HepG2 (cell line): Measurements from ENCODE around the gene LMNTD1. TPM values are rescaled to one million over a fixed set of nuclear protein-coding genes. Genes with fewer than 3 reads are reported as not detected.

Experiments used
- ATAC-seq: fragments of 200-7000 bp; cut with Tn5 transposase; 3 replicates; pipeline ENCODE4 v1.9.1; 2020; ENCODE audit warnings: mild to moderate bottlenecking, moderate library complexity
- BruUV-seq: library from RNA; stranded (reverse); fragments of 400-500 nt; replicated peaks from 2 replicates; lab custom pipeline; 2021; lab: Mats Ljungman, UMichigan
- CTCF ChIA-PET: fragments of 300-600 bp; formaldehyde crosslinking; extraction: SDS; loops from one replicate; lab custom pipeline; 2021; ENCODE audit warnings: low total read pairs, inconsistent platforms, low intra/inter-chr PET ratio; lab: Yijun Ruan, JAX
- POLR2A ChIA-PET: fragments of 350-600 bp; sonication (Branson Sonifier 250); formaldehyde crosslinking; loops from one replicate; lab custom pipeline; 2020; ENCODE audit warnings: antibody characterized with exemption, inconsistent platforms; lab: Yijun Ruan, JAX
- DNase-seq: peaks from one replicate; pipeline ENCODE4 v3.0.0-alpha.2; 2015; ENCODE audit warnings: low spot score
- FAIRE-seq: peaks from 3 replicates; lab custom pipeline; 2011; peaks lifted over from hg19 to GRCh38; lab: Jason Lieb, UNC
- H2AFZ ChIP-seq: one replicate; pipeline ENCODE4 v1.6.1; 2011; ENCODE audit warnings: low read length, inconsistent platforms
- H3K27ac ChIP-seq: fragments of 300-600 bp; 3 replicates; pipeline ENCODE4 v1.8.0; 2011; ENCODE audit warnings: mixed run types, mild to moderate bottlenecking, mixed read lengths, low read length, inconsistent platforms; ENCODE audit not compliant: insufficient read depth; ENCODE audit errors: extremely low read length
- H3K27me3 ChIP-seq, 2 experiments: fragments of 200-600 bp in 1 of 2; 2 replicates in 1 of 2; 3 replicates in 1 of 2; pipeline versions ENCODE4 v1.6.0 to v1.8.0; 2011; ENCODE audit warnings: low read length in 2 of 2, mild to moderate bottlenecking in 2 of 2, moderate library complexity in 2 of 2, inconsistent platforms in 1 of 2; ENCODE audit not compliant: insufficient read depth in 2 of 2, control insufficient read depth in 1 of 2
- H3K36me3 ChIP-seq, 2 experiments: fragments of 200-600 bp in 1 of 2; replicated peaks in 1 of 2; 2 replicates in 1 of 2; 3 replicates in 1 of 2; pipeline versions ENCODE4 v1.5.1 to v1.8.0; 2011; ENCODE audit warnings: low read length in 2 of 2, inconsistent platforms in 1 of 2; ENCODE audit not compliant: insufficient read depth in 2 of 2, control insufficient read depth in 1 of 2
- H3K4me1 ChIP-seq: 2 replicates; pipeline ENCODE4 v1.5.1; 2012; ENCODE audit warnings: low read length, inconsistent platforms; ENCODE audit not compliant: insufficient read depth
- H3K4me2 ChIP-seq: 2 replicates; pipeline ENCODE4 v1.6.0; 2011; ENCODE audit warnings: low read depth, low read length, inconsistent platforms
- H3K4me3 ChIP-seq, 3 experiments: fragments of 200-600 bp in 1 of 3; sonication (generic), shearing (Covaris generic) in 1 of 3; replicated peaks in 1 of 3; 2 replicates each; pipeline ENCODE4 v1.5.1; 2011 to 2016; ENCODE audit warnings: low read length in 3 of 3, inconsistent platforms in 2 of 3, low read depth in 2 of 3, mild to moderate bottlenecking in 2 of 3, control low read depth in 1 of 3, mixed read lengths in 1 of 3; ENCODE audit not compliant: insufficient read depth in 1 of 3
- H3K79me2 ChIP-seq: one replicate; pipeline ENCODE4 v1.6.1; 2011; ENCODE audit warnings: low read length, inconsistent platforms; ENCODE audit not compliant: insufficient read depth
- H3K9ac ChIP-seq: 2 replicates; pipeline ENCODE4 v1.6.0; 2011; ENCODE audit warnings: mild to moderate bottlenecking, low read depth, low read length, inconsistent platforms; ENCODE audit not compliant: insufficient read depth
- H3K9me3 ChIP-seq: 2 replicates; pipeline ENCODE4 v1.5.1; 2012; ENCODE audit warnings: mild to moderate bottlenecking, low read length
- H4K20me1 ChIP-seq: 2 replicates; pipeline ENCODE4 v1.6.0; 2011; ENCODE audit warnings: inconsistent platforms, mild to moderate bottlenecking, low read length, moderate library complexity; ENCODE audit not compliant: insufficient read depth
- WGBS: methylation state at CpG from one replicate; pipeline ENCODE4 v1.1.6; 2017; ENCODE audit warnings: low lambda C conversion rate; 5-methylcytosine and 5-hydroxymethylcytosine counted together
- in situ Hi-C: cut with HindIII; loops from 2 replicates; pipeline ENCODE4 v1.10.0; 2017; ENCODE audit warnings: low pct_unique_long_range_greater_than_20kb; ENCODE audit not compliant: extremely low pct_ligation_motif_present
- intact Hi-C: fragments of 100-400 bp; cut with micrococcal nuclease; formaldehyde crosslinking; loops from one replicate; pipeline ENCODE4 v1.10.0; 2022; ENCODE audit not compliant: unreplicated experiment
- polyA plus RNA-seq, 8 experiments: library from polyadenylated mRNA; depleted of rRNA in 3 of 8; stranded (reverse) in 7 of 8; unstranded in 1 of 8; fragments of >200 nt; fragmentation: Illumina TruSeq in 4 of 8; extraction: Trizol in 4 of 8; gene quantifications; 2 replicates each; pipeline versions ENCODE4 v1.2.1 to v1.2.3, GENCODE V29; 2011 to 2016; ENCODE audit warnings: low read depth in 4 of 8, missing spikeins in 1 of 8, mixed read lengths in 1 of 8; ENCODE audit not compliant: insufficient read depth in 1 of 8
- total RNA-seq, 5 experiments: library from RNA; depleted of rRNA; stranded (reverse); fragments of >200 nt; fragmentation: Illumina TruSeq; extraction: Trizol; gene quantifications; 2 replicates each; pipeline ENCODE4 v1.2.3, GENCODE V29; 2016; ENCODE audit warnings: low read depth in 1 of 5
- TF ChIP-seq, protein P1 (sequence below): sonication (generic); formaldehyde crosslinking; IDR thresholded peaks from 2 replicates; pipeline ENCODE4 v1.8.0; 2022; ENCODE audit warnings: missing genetic modification reagents, mild to moderate bottlenecking, moderate library complexity, borderline replicate concordance
- TF ChIP-seq, protein P2 (sequence below): sonication (generic); formaldehyde crosslinking; IDR thresholded peaks from 2 replicates; pipeline ENCODE4 v1.8.0; 2022; ENCODE audit warnings: mild to moderate bottlenecking, missing genetic modification reagents, moderate library complexity
- TF ChIP-seq, protein P3 (sequence below): sonication (generic); formaldehyde crosslinking; conservative IDR thresholded peaks from 2 replicates; pipeline ENCODE4 v1.5.0; 2020; ENCODE audit warnings: missing genetic modification reagents

Gene LMNTD1
- total and polyA plus RNA-seq, 2 of the 13 experiments (the other 11 are each of a cell fraction or from before 2014, with no cell fraction given), result not detected

DNA sequence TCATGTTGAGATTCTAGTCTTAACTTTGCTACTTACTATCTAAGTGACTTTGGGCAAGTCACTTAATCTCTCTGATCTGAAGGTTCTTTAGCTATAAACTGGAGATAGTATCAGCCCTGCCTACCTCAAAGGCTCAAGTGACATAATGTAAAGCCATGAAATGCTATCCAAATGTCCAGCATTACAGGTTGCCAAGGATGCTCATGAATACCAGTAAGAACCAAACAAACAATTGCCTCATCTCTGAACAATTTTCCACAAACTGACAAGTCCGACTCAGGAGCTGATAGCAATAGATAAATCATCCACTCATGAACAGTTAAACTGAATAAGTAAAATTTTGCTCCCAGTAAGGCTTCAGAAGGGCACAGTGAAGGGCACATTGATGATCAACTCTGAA, 51.5 kb downstream of the LMNTD1 start:
- intact Hi-C loops, result no loop called here
- Histone ChIP-seq H3K79me2 (no peaks in the 10 kb centered on the region), H3K9me3 (peaks cover 11% of the 10 kb centered on the region; the same call in 1 of the 2 replicates), H3K27ac (no peak overlapping the region), H3K4me3 (no peak overlapping the region)
- no peak for ATAC-seq
- in situ Hi-C loops, result no loop called here
- no peak for FAIRE-seq
- TF ChIP-seq, protein P1, sequence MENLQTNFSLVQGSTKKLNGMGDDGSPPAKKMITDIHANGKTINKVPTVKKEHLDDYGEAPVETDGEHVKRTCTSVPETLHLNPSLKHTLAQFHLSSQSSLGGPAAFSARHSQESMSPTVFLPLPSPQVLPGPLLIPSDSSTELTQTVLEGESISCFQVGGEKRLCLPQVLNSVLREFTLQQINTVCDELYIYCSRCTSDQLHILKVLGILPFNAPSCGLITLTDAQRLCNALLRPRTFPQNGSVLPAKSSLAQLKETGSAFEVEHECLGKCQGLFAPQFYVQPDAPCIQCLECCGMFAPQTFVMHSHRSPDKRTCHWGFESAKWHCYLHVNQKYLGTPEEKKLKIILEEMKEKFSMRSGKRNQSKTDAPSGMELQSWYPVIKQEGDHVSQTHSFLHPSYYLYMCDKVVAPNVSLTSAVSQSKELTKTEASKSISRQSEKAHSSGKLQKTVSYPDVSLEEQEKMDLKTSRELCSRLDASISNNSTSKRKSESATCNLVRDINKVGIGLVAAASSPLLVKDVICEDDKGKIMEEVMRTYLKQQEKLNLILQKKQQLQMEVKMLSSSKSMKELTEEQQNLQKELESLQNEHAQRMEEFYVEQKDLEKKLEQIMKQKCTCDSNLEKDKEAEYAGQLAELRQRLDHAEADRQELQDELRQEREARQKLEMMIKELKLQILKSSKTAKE (CRISPR knock-in tag), result no peak
- TF ChIP-seq, protein P2, sequence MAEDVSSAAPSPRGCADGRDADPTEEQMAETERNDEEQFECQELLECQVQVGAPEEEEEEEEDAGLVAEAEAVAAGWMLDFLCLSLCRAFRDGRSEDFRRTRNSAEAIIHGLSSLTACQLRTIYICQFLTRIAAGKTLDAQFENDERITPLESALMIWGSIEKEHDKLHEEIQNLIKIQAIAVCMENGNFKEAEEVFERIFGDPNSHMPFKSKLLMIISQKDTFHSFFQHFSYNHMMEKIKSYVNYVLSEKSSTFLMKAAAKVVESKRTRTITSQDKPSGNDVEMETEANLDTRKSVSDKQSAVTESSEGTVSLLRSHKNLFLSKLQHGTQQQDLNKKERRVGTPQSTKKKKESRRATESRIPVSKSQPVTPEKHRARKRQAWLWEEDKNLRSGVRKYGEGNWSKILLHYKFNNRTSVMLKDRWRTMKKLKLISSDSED (CRISPR knock-in tag), result no peak
- TF ChIP-seq, protein P3, sequence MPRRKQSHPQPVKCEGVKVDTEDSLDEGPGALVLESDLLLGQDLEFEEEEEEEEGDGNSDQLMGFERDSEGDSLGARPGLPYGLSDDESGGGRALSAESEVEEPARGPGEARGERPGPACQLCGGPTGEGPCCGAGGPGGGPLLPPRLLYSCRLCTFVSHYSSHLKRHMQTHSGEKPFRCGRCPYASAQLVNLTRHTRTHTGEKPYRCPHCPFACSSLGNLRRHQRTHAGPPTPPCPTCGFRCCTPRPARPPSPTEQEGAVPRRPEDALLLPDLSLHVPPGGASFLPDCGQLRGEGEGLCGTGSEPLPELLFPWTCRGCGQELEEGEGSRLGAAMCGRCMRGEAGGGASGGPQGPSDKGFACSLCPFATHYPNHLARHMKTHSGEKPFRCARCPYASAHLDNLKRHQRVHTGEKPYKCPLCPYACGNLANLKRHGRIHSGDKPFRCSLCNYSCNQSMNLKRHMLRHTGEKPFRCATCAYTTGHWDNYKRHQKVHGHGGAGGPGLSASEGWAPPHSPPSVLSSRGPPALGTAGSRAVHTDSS (CRISPR knock-in tag), result no peak
- TF ChIP-seq, all 625 proteins: peak for 0
- Histone ChIP-seq H3K4me1 (no peaks in the 10 kb centered on the region; the same call in 1 of the 2 replicates), H3K4me2 (no peak overlapping the region), H3K36me3 (no peaks in the 10 kb centered on the region), H2AFZ (no peak overlapping the region), H3K27me3 (no peaks in the 10 kb centered on the region), H3K9ac (no peak overlapping the region), H4K20me1 (no peaks in the 10 kb centered on the region)
- ChIA-PET POLR2A (no interaction called here), CTCF (no interaction called here)
- WGBS, result 4% methylated on average over 1 of the region's 1 CpG
- BruUV-seq, result no TSS peak
- no peak for DNase-seq
